Measurements from ENCODE around the gene WDFY4. TPM values are rescaled to one million over a fixed set of nuclear protein-coding genes. Genes with fewer than 3 reads are reported as not detected.

Gene WDFY4
- total RNA-seq, 4 donors from 2014 or later: 4.1 to 27.9 (median 9.0) TPM

GRCh38 chr10:48700071-48700470 lies 15.4 kb downstream of the WDFY4 start:
- no peak for TF ChIP-seq CTCF (IDR thresholded peaks at IDR 0.05; ENCODE audit: low read depth)

- no peak for TF ChIP-seq CTCF (IDR thresholded peaks at IDR 0.05; ENCODE audit: low read depth)
Observed at GRCh38 chr10:48700493-48700892, 15.8 kb downstream of the WDFY4 start.

- no peak for TF ChIP-seq CTCF (IDR thresholded peaks at IDR 0.05; ENCODE audit: low read depth)
Observed at GRCh38 chr10:48701139-48701901, 16.6 kb downstream of the WDFY4 start.

GRCh38 chr10:48701941-48702340 lies 17.3 kb downstream of the WDFY4 start:
- no peak for TF ChIP-seq CTCF (IDR thresholded peaks at IDR 0.05; ENCODE audit: low read depth)

GRCh38 chr10:48703531-48704122 lies 19.0 kb downstream of the WDFY4 start:
- TF ChIP-seq CTCF (IDR thresholded peaks at IDR 0.05; ENCODE audit: low read depth): no peak

GRCh38 chr10:48704156-48704555 lies 19.5 kb downstream of the WDFY4 start:
- no peak for TF ChIP-seq CTCF (IDR thresholded peaks at IDR 0.05; ENCODE audit: low read depth)

- no peak for TF ChIP-seq CTCF (IDR thresholded peaks at IDR 0.05; ENCODE audit: low read depth)
Observed at GRCh38 chr10:48705401-48705938, 20.8 kb downstream of the WDFY4 start.
